ENCODE results near the gene GRK1.
"Not testable (repeated sequence)": the region's sequence is repeated elsewhere in the genome, so short reads cannot be mapped to it uniquely, and the experiment has no call there.

The GRK1 gene

DNA sequence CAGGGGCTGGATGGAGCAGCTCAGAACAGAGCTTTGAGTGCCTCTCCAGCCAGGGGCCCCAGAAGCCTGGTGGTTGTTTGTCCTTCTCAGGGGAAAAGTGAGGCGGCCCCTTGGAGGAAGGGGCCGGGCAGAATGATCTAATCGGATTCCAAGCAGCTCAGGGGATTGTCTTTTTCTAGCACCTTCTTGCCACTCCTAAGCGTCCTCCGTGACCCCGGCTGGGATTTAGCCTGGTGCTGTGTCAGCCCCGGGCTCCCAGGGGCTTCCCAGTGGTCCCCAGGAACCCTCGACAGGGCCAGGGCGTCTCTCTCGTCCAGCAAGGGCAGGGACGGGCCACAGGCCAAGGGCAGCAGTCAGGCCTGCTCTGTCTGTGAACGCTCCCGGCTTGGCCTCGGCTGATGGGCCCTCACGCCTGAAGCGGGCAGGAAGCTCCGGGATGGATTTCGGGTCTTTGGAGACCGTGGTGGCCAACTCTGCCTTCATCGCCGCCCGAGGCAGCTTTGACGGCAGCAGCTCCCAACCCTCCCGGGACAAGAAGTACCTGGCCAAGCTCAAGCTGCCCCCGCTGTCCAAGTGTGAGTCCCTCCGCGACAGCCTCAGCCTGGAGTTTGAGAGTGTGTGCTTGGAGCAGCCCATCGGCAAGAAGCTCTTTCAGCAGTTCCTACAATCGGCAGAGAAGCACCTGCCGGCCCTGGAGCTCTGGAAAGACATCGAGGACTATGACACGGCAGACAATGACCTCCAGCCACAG, at the start of gene GRK1:
GRK1 (plus strand) TSS at position 269 of the 751 bp plus-strand sequence; CDS start at position 437, 168 bp downstream.
- TF ChIP-seq, protein P1, sequence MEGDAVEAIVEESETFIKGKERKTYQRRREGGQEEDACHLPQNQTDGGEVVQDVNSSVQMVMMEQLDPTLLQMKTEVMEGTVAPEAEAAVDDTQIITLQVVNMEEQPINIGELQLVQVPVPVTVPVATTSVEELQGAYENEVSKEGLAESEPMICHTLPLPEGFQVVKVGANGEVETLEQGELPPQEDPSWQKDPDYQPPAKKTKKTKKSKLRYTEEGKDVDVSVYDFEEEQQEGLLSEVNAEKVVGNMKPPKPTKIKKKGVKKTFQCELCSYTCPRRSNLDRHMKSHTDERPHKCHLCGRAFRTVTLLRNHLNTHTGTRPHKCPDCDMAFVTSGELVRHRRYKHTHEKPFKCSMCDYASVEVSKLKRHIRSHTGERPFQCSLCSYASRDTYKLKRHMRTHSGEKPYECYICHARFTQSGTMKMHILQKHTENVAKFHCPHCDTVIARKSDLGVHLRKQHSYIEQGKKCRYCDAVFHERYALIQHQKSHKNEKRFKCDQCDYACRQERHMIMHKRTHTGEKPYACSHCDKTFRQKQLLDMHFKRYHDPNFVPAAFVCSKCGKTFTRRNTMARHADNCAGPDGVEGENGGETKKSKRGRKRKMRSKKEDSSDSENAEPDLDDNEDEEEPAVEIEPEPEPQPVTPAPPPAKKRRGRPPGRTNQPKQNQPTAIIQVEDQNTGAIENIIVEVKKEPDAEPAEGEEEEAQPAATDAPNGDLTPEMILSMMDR (IDR thresholded peaks at IDR 0.05; ENCODE audit: low read depth, low read length, missing control alignments) = no peak
- no peak for DNase-seq (ENCODE audit: low read depth)

DNA sequence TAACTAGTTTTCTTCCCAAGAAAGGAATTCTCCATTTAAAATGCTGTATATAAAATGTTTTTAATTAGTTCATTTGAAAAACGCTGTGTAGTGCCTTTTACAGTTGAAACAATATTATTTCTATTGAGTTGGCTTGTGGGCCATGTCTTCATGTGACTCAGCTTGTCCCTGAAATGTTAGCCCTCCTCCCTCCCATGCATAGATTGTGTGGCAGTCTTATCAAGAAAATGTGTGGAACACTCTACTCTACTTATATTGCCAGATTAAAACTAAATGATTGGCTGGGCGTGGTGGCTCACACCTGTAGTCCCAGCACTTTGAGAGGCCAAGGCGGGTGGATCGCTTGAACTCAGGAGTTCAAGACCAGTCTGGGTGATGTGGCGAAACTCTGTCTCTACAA, 49.1 kb upstream of the GRK1 start:
- no peak for DNase-seq (ENCODE audit: low read depth)
- TF ChIP-seq, protein P1 (IDR thresholded peaks at IDR 0.05; ENCODE audit: low read depth, low read length, missing control alignments) = no peak
- no peak overlapping the region for H3K4me3 ChIP-seq (ENCODE audit: low read depth, low read length)
- in situ Hi-C loops (cut with HindIII; ENCODE audit: low sequenced_read_pairs) = no loop called here

More for the DNA sequence above, at the start of gene GRK1:
- no peak within 1 kb of the TSS for H3K4me3 ChIP-seq (ENCODE audit: low read depth, low read length)
- in situ Hi-C loops (cut with HindIII; ENCODE audit: low sequenced_read_pairs) = no loop called here

DNA sequence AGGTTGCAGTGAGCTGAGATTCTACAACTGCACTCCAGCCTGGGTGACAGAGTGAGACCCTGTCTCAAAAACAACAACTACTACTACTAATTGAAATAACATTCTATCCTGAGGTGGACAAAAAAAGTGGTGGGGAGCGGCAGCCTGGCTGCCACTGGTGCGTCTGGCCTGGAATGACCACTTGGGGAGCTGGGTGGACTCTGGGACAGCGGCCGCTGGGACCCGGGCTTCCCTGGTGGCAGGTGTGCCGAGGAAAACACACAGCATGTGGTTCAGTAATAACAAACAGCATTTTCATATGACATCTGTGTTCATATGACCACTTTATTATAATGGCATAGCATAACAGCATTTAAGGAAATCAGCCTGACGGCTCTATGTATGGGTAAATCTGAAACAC, 48.6 kb upstream of the GRK1 start:
- H3K4me3 ChIP-seq (ENCODE audit: low read depth, low read length) = no peak overlapping the region
- in situ Hi-C loops (cut with HindIII; ENCODE audit: low sequenced_read_pairs) = no loop called here
- TF ChIP-seq, protein P1 (IDR thresholded peaks at IDR 0.05; ENCODE audit: low read depth, low read length, missing control alignments) = no peak
- no peak for DNase-seq (ENCODE audit: low read depth)

DNA sequence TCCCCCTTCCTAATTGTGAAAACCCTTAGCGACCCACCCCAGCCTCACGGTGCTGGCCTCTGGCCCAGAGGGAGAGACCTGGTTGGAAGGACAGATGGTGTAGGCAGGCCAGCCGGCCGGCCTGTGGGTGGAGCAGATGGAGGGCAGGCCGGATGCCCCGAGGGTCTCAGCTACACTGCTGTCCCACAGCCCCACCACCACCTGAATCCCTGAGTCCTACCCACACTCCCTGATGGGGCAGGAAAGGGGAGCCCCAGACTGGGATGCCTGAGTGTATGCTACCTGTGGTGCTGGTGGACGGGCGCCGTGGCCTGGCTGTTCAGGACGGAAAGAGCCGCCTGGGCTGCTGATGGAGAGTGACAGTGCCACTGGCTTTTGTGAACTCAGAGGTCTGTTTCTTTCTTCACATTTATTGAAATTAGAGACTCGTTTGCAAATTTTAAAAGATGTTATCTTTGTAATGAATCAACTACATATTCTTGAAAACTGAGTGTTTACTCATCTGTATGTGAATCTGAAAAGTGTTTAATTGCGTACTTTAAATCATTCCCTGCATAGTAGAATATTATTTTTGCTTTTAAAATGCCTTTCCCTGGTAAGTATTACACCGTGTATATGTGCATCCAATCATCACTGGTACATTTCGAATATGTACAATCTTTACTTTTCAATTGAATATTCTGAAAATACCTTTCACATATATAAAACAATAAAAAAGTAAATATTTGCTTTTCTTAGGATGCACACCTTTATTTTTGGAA, 46.8 kb upstream of the GRK1 start:
- in situ Hi-C loops (cut with HindIII; ENCODE audit: low sequenced_read_pairs) = no loop called here
- TF ChIP-seq, protein P1 (IDR thresholded peaks at IDR 0.05; ENCODE audit: low read depth, low read length, missing control alignments) = no peak
- DNase-seq (ENCODE audit: low read depth) = no peak
- H3K4me3 ChIP-seq (ENCODE audit: low read depth, low read length) = no peak overlapping the region

DNA sequence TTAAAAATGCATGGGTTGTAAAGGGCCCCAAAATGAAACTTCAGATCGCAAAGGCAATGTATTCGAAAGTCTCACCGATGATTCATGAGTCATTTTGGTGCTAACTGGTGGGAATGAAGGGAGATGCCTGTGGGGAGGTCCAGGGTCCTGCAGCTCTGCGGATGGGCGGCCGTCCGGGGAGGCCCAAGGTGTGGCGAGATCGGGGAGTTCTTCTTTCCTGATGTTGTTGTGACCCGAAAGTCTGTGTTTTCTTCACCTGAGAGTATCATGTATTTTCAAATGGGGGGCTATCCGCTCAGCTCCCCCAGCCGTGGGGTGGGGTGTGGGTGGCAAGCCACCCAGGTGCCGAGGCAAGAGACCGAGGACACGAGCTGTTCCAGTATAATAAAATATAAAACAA, 46.0 kb upstream of the GRK1 start:
- in situ Hi-C loops (cut with HindIII; ENCODE audit: low sequenced_read_pairs) = no loop called here
- TF ChIP-seq, protein P1 (IDR thresholded peaks at IDR 0.05; ENCODE audit: low read depth, low read length, missing control alignments) = no peak
- H3K4me3 ChIP-seq (ENCODE audit: low read depth, low read length) = no peak overlapping the region
- no peak for DNase-seq (ENCODE audit: low read depth)

DNA sequence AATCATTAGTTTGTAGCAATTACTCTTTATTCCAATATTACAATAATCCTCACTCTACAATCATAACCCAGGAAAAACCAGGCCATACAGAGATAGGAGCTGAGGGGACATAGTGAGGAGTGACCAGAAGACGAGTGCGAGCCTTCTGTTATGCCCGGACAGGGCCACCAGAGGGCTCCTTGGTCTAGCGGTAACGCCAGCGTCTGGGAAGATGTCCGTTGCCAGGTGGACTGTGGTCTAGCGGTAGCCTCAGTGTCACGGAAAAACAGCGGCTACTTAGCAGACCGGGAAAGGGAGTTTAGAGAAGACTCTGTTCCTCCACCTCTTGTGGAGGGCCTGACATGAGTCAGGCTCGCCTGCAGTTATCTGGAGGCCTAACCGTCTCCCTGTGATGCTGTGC, 45.5 kb upstream of the GRK1 start:
- TF ChIP-seq, protein P1 (IDR thresholded peaks at IDR 0.05; ENCODE audit: low read depth, low read length, missing control alignments) = peak; percentile 31
- DNase-seq (ENCODE audit: low read depth); H3K4me3 ChIP-seq (ENCODE audit: low read depth, low read length); in situ Hi-C loops (cut with HindIII; ENCODE audit: low sequenced_read_pairs): not testable (repeated sequence)

DNA sequence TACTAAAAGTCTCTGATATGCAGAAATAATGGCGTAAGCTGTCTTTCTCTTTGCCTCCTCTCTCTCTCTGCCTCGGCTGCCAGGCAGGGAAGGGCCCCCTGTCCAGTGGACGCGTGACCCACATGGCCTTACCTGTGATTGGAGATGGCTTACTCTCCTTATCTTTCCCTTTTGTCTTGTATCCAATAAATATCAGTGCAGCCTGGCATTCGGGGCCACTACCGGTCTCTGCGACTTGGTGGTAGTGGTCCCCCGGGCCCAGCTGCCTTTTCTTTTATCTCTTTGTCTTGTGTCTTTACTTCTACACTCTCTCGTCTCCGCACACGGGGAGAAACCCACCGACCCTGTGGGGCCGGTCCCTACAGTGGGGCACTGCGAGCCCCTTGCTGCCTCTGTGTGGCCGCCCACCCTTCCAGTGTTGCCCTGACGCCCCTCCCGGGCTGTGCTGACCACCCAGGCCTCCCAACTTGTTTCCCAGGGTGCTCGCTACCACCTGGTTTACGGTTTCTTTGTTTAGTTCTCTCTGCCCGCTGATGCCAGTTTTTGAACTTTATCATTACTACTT, 45.0 kb upstream of the GRK1 start:
- H3K4me3 ChIP-seq (ENCODE audit: low read depth, low read length); DNase-seq (ENCODE audit: low read depth); in situ Hi-C loops (cut with HindIII; ENCODE audit: low sequenced_read_pairs): not testable (repeated sequence)

All from astrocyte of the cerebellum (primary cell).